G401.6 (cell line): ENCODE results near the gene RGS11.
"Not testable (repeated sequence)": the region's sequence is repeated elsewhere in the genome, so short reads cannot be mapped to it uniquely, and the experiment has no call there.

Experiments
- FAIRE-seq: peaks from 2 replicates; lab custom pipeline; 2012; peaks lifted over from hg19 to GRCh38; lab: Jason Lieb, UNC

Gene RGS11

DNA sequence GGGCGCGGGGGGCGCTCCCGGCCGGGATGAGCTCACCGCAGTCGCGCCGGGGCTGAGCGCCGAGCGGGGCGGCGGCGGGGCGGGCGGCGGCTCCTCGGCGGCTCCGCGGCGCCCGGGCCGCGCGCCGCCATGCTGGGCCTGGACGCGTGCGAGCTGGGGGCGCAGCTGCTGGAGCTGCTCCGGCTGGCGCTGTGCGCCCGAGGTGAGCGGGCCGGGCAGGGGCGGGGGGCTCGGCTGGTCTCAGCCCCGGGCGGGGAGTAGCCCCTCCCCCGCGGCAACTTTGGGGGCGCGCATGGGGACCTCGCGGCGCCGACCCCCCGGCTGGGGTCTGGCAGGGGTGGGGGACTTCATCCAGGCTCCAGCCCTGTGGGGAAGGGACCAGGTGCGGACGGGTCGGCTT, 4.8 kb upstream of the RGS11 start, which contains the start of gene ARHGDIG:
ARHGDIG (plus strand) TSS at position 40 of the 400 bp plus-strand sequence; CDS start at position 130, 90 bp downstream.
- FAIRE-seq, result no peak

DNA sequence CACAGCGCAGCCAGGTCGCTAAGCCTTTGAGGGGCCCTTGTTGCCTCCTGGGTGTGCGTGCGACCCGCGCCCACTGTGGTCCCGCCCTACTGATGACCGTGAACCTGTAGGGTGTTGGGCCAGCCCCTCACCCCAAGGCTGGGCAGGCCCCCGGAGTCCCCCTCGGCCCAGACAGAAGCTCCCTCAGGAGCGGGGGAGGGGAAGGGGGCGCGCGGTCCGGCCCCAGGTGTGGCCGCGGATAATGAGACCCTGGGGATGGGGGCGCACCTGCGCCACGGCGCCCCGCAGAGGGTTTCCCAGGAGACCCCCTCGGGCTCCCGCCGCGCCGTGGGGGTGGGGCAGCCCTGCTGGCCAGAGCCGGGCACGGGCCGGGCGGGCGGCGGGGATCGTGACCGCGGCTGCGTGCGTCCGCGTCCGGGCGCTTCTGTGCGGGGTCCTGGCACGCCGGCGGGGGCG, 4.3 kb upstream of the RGS11 start:
- no peak for FAIRE-seq

DNA sequence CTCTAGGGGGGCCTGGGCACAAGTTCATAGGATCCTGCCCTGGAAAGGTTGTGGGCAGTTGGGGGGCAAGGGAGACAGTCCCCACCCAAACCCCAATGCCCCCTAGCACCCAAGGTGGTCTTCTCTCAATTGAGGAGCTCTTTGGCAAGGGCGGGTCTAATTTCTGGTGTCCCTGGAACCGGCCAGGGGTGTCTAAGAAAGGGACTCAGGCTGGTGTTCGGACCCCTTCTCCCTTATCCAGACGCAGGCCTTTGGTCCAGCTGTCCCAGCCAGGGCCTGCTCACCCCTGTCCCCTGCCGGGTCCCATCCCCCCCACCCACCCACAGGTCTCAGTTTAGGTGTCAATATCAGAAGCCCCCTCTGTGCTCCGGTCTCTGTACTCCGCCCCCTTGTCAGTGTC, 3.8 kb upstream of the RGS11 start:
- no peak for FAIRE-seq

DNA sequence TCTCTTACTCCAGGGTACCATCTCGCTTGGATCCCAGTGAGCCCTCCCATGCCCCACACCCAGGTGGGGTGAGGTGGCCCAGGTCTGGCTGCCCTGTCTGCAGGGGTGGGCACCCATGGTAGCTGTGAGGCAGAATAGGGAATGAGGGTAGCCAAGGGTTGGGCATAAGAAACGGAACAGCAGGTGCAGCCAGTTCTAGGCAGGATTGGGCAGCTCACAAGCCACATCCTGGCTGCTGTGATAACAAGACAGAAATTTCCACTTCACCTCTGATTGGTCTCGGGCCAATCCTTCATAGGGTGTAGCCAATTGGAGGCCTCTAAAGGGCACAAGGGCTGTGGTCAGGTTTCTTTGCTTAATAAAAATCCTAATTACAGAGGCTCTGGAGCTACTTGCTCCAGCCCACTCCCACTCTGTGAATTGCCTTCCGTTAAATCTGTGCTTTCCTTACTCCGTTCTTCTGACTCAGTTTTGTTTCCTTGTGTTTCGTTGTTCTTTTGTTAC, 3.2 kb upstream of the RGS11 start:
- peak; percentile 74 for FAIRE-seq

DNA sequence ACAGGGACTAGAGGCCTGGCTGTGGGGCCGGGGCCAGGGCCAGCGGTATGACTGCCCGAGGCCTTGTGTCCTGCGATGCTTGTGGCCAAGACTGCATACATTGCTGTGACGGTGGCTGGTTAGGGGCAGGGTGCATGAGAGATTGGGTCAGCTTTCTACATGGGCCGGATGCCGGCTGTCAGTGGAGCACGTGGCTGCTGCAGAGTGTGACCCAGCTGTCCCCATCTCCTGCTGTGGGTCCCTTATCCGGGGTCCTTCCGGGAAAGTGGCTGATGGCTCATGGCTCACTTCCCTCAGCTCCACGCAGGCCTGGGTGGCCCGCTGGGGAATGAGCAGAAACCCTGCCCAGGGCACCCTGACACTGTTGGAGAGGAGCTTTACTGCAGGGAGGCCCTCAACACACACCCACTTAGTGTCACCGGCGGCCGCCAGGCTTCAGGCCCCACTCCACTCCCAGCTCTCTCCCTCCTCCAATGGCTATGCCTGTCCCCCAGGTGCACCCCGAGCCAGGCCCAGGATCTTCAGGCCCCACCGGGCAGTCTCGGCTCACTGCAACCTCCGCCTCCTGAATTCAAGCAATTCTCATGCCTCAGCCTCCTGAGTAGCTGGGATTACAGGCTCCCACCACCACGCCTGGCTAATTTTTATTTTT, 808 bp upstream of the RGS11 start:
- no peak for FAIRE-seq

DNA sequence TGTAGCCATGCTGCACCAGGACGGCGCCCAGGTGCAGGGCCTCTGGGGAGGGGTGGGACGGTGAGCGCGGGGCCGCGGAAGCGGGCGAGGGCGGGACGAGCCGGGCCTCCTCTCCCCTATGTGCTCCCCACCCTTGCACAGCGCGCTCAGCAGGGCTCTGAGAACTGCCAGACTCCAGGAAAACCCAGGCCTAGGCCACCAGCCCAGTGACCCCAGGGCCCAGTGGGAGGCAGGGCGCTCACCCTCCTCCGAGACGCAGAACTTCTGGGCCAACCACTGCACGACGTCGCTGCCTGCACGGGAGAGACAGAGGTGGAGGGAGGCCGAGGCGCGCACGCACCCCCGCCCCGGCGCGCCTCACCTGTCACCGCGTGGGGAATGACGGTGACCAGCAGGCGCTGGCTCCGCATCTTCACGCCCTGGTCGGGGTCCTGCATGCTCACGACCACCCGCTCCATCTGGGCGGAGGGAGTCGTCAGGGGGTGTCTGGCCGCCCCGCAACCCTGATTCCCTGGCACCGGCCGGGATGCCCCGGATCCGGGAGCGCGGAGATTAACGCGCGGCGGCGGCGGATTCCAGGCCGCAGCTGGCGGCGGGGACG, 603 bp downstream of the RGS11 start:
- no peak for FAIRE-seq

DNA sequence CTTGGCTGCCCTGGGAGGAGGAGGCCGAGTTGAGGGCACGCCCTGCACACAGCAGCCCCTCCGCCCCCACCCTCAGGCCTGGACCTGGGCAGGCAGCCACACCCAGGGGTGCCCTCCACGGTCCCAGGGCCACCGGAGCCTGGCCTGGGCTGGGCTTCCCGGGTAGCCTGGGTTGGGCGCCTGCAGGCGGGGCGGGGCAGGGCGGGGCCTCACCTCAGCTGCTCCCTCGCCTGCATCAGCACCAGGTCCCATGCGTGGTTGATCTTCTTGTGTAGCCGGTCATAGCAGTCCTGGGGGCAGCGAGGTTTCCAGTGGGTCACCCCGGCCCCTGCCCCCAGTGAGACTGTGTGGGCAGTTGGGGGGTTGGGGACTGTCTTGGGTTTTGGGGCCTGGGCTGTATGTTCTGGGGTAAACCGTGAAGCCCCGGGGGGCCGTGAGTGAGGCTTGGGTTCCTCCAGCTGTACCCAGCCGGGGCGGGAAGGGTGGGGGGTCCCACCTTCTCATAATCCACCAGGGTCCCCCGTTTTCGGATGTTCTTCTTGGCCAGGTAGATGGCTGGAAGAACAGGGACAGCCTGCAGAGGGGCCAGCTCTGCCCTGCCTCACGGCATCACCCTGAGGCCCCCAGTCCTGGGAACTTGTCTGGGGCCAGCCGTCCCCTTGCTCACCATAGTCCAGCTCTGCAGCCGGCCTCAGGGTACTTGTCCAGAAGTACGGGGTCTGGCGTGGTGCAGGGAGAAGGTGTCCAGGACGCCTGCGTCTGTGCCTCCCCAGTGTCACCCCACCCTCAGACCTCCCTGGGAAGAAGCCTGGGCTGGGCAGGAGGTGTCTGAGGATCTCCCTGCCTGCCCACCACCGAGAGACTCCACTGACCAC, 2.0 kb downstream of the RGS11 start:
- FAIRE-seq, result no peak

DNA sequence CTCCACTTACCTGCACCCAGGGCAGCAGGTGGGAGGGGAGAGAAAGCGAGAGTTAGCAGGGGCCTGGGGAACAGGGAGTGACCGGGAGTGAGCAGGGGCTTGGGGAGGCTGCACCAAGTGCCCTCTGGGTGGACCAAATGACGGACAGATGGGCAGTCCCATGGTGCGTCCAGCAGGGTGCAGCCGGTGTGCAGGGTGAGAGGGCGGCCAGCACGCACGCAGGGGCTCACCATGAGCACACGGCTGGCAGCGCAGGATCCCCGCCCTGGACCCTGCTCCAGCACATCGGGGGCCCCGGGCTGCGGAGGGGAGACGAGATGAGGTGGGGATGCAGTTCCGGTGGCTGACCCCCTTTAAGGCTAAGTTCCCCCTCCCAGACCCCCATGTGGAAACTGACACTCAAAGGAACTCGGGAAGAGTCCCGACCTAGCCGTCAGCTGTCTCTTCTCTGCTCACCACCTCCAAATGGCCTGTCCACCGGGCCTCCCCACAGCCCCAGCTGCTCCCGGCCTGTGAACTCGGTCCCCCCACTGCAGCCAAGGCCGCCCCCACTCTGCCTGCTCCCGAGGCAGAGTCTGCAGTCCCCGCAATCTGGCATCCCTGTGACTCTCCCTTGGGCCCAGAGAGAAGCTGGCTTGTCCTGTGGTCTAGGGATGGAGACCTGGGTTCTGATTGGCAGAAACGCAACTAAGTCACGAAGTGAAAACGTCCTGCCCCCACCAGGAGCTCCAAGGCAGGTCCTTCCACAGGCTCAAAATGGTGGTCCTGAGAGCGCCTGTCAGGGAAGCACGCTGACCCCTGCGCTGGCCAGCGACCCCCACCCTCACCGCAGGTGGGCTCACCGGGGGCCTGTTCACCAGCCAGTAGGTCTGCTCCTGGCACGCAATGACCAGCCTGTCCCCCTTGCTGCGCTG, 2.9 kb downstream of the RGS11 start:
- FAIRE-seq, result no peak

DNA sequence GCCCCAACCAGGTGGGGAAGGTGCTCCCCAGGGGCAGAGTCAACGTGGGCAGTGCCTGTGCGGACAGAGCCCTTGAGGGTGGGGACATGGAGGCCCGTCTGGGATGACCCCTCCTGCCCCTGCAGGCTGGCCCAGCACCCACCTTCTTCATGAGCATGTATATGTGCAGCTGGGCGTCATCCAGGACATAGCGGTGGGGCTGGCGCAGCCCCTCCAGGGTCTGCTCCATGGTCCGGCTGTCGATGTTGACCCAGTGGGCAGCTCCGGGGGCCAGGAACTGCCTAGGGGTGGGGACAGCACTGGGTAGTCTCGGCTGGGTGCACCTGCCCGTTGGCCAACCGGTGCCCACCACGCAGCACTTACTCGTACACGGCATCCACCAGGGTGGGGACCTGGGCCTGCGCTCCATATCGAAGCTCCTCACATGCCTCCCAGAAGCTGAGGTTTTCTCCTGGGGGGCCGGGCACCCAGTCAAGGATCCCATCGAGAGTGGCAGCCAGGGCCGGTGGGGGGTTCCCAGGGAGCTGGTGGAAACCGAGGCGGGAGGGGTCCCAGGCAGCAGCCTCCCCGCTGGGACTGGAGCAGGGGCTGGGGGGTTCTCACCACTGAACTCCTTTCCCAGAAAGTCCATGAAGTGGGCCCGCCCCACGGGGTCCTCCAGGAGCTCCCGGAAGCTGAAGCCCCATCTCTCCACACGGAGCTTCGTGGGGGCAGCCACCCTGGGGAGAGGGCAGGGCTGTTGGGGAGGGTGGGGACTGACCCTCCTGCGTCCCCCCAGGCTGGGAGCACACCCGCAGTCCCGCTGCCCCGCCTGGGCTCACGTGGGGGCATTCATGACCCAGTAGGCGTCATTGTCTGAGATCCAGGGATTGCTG, 5.1 kb downstream of the RGS11 start:
- no peak for FAIRE-seq

DNA sequence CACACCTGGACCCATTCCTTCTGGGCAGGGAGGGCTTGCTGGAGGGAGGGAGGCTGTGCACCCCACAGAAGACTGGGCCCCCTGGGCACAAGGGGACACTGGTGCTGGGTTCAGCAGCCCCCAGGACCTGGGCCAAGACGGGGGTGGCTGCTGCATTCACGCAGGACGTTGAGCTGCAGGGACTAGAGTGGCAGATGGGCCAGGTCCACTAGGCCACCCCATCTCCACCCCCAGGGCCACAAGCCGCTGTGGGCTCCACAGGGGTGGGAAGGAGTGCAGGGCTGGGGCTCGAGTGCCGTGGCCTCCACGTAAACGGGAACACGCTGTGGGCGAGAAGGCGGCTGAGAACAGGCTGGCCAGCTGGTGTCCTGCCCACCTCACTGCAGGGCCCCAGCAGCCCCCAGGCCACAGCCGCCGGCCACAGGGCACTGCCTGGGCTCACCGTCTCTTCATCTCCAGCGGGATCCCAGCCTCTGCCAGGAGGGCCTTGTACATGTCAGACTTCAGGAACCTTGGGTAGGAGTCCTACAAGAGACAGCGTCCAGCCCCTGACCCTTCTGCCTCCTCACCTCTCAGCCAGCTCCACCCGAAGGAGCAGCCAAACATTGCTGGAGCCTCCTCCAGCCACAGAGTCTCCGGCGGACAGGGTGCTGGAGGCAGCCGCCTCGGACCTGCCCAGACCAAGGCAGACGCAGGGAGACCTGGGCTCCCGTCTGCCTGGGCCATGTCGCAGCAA, 6.5 kb downstream of the RGS11 start:
- no peak for FAIRE-seq

DNA sequence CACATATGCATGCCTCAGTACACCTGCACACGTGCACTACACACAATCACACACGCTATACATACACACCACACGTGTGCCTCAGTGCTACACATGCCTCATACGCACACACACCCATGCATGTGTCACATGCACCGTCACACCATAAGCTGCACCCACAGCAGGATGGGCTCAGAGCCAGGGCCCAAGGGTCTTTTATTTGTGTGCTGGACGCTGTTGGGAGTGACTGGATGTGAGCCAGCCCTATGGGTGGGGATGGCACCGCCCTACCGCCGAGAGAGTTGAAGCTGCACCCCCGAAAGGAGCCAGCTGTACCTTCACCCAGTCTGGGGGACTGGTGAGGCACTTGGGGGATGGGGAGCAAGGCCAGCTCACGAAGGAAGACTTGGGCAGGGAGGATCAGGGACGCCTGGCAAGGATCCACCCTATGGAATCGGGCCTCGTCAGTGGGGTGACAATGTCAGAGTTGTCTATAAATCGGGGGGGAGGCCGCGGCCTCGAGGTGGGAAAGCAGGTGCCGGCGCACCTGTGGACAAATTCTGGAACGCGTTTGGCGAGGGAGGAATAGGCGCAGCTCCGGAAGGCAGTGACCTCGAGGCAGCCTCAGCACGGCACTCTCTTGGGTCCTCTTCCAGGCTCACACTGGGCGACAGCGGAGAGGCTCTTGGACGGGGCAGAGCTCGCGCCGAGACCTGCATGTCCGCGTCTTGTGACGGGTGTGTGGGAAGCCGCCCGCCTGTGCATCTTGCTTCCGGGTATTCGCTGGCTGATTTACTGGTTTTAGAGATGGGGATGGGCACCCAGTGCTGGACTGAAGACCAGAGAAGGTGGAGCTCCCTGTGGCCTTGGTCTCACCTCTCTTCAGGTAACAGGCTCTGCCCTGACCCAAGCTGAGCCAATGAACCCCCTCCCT, 7.3 kb downstream of the RGS11 start:
- FAIRE-seq, result no peak

DNA sequence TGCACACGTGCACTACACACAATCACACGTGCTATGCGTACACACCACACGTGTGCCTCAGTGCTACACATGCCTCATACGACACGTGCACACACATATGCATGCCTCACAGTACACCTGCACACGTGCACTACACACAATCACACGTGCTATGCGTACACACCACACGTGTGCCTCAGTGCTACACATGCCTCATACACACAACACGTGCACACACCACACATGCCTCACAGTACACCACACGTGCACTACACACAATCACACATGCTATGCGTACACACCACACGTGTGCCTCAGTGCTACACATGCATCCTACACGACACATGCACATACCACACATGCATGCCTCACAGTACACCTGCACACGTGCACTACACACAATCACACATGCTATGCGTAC, 8.2 kb downstream of the RGS11 start:
- not testable (repeated sequence) for FAIRE-seq

DNA sequence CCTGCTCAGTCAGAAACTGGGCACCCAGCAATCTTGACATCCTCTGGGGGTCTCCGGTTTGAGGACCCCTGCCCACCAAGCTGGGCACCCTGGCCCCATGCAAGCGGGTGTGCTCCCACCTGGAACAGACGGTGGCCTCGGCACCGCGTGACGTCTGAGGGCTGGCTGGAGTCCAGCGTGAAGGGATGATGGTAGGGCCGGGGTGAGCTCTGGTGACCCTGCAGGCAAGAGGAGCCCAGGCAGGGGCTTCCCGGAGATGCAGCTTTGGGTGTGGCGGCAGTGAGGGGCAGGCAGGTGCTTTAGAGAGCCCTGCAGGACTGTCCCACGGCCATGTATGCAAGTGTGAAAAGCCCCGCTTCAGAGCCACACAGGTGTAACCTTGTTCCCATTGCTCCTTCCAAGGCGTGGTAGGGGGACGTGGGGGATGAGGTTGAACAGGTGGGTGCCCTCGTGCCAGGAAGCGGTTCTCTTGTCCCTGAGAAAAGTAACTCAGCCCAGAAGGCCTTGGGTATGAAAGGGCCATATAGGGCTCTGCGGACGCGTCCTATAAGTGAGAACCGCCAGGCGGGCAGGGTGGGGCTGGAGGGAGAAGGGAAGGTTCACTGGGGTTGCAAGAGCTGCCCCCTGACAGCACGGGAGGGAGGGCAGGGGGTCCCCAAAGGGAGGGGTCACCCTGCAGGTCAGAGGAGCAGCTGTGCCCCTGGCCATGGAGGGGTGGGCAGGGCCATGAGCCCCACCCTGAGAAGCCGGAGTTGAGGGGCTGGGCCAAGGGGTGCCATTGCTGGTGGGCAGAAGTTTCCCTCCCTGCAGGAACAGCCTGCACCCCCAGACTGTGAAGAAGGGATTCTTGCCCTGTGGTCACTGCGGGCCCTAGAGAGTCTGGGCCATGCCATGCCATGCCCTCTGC, 9.2 kb downstream of the RGS11 start:
- FAIRE-seq, result no peak

DNA sequence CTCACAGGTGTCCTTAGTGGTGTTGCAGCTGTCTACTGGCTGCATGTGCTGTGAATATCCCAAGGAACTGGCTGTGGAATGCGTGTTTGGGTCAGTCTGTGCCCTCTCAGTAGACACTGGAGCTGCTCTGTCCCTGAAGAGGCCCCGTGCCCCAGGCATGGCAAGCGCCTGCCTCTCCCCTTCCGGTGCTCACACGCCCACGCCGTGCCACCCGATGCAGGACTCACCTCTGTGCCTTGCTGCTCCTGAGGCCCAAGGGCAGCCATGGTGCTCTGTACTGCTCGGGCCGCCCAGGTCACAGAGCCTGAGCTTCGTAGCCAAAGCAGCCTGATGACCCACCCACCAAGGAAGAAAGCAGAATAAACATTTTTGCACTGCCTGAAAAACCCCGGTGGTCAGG, 10.0 kb downstream of the RGS11 start:
- no peak for FAIRE-seq

DNA sequence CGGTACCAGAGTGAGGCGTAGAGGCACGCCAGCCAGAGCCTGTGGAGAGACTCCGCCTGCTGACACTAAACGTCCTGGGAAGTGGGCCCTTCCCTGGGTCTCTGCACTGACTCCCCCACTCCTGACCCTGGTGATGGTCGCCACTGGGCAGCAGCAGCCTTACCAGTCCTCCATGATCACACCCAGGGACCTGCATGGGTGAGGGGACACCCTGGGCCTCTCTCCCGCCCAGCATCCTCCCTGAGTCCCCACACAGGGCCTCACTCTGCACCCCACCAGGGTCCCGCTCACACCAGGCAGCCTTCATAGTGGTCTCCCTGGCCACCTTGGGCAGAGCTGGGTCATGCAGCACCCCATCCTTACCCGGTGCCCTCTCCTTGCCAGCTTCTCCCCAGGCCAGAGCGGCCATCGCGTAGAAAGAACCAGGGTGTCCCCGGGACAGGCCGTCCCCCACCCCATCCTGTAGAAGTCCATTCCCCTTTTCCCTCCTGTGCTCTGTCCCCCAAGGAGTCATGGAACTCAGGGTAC, 10.7 kb downstream of the RGS11 start:
- FAIRE-seq, result no peak

DNA sequence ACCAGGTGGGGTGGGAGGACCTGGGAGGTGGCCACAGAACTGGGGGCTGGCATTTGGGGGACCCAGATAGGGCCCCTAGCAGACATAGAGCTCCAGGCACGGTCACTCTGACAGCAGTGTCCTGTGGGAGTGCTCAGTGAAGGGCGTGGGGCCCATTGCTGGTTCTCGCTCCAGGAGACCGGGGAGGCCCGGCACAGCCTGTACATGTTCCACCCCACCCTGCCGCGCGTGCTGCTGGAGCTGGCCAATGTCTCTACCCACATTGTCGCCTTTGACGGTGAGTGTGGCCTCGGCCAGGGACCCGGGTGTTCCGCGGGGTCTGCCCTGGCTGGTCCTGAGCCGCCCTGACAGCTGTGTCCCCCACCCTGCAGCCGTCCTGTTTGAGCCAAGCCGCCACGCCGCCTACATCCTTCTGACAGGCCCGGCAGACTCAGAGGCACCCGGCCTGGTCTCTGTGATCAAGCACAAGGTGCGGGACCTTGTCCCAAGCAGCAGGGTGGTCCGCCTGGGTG, 11.2 kb downstream of the RGS11 start:
- no peak for FAIRE-seq

DNA sequence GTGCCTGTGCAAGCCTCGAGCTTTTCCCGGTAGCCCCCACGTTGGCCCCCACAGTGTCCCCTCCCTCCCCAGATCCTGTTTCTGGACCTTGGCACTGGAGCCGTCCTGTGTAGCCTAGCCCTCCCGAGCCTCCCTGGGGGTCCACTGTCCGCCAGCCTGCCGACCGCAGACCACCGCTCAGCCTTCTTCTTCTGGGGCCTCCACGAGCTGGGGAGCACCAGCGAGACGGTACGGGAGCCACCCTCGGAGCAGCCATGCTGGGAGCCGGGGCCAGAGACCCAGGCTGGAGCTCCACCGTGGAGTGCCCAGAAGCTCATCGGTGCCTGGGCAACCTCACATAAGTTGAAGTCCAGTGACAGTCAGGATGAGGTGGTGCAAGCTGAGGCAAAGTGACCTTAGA, 11.8 kb downstream of the RGS11 start:
- FAIRE-seq, result no peak
